Mammary epithelial cell (primary cell): ENCODE data around the gene LCP1.

Experiments
- EZH2 ChIP-seq: IDR thresholded peaks from 2 replicates; pipeline ENCODE4 v1.6.1; 2012; ENCODE audit warnings: low read length, inconsistent platforms, borderline replicate concordance
- TF ChIP-seq, protein P1 (sequence below), 2 donors: IDR thresholded peaks in 1 of 2; conservative IDR thresholded peaks in 1 of 2; 2 replicates each; pipeline ENCODE4 v1.5.1; 2011 to 2012; ENCODE audit warnings: inconsistent platforms in 2 of 2, low read length in 2 of 2, mild to moderate bottlenecking in 2 of 2, control low read depth in 1 of 2, low read depth in 1 of 2; ENCODE audit not compliant: insufficient read depth in 1 of 2; ENCODE audit errors: extremely low read depth in 1 of 2

GRCh38 chr13:46172531-46172991 is 9.4 kb downstream of the LCP1 start:
- TF ChIP-seq, protein P1, sequence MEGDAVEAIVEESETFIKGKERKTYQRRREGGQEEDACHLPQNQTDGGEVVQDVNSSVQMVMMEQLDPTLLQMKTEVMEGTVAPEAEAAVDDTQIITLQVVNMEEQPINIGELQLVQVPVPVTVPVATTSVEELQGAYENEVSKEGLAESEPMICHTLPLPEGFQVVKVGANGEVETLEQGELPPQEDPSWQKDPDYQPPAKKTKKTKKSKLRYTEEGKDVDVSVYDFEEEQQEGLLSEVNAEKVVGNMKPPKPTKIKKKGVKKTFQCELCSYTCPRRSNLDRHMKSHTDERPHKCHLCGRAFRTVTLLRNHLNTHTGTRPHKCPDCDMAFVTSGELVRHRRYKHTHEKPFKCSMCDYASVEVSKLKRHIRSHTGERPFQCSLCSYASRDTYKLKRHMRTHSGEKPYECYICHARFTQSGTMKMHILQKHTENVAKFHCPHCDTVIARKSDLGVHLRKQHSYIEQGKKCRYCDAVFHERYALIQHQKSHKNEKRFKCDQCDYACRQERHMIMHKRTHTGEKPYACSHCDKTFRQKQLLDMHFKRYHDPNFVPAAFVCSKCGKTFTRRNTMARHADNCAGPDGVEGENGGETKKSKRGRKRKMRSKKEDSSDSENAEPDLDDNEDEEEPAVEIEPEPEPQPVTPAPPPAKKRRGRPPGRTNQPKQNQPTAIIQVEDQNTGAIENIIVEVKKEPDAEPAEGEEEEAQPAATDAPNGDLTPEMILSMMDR (conservative IDR thresholded peaks at IDR 0.05 in 1 of 2, IDR thresholded peaks at IDR 0.05 in 1 of 2; ENCODE audit: extremely low read depth in 1 of 2, insufficient read depth in 1 of 2, low read depth in 1 of 2, low read length in 2 of 2), result no peak
- no peak for TF ChIP-seq EZH2
